Measurements from ENCODE around the gene CTAGE8. TPM values are rescaled to one million over a fixed set of nuclear protein-coding genes. Genes with fewer than 3 reads are reported as not detected.
"Not testable (repeated sequence)": the region's sequence is repeated elsewhere in the genome, so short reads cannot be mapped to it uniquely, and the experiment has no call there.

Gene CTAGE8
- total RNA-seq = under 1 TPM; 0.58 to 0.77 TPM
- 0.60 TPM for polyA plus RNA-seq

GRCh38 chr7:144269188-144269587, at the start of gene CTAGE8:
Gene CTAGE8 (minus strand): TSS chr7:144269288. CDS start chr7:144269250, 38 bp downstream.
- H3K4me3 ChIP-seq (ENCODE audit: low read length); H3K27ac ChIP-seq (ENCODE audit: low read depth, low read length); H3K27ac Mint-ChIP-seq; H3K9me3 Mint-ChIP-seq; H3K4me1 ChIP-seq (ENCODE audit: insufficient read depth, low read length); H3K27me3 ChIP-seq (ENCODE audit: insufficient read depth, low read length, poor library complexity, severe bottlenecking); H3K4me3 Mint-ChIP-seq; CTCF ChIA-PET; H3K4me1 Mint-ChIP-seq; H3K36me3 ChIP-seq (ENCODE audit: insufficient read depth, low read length); POLR2A ChIA-PET; H3K9me3 ChIP-seq (ENCODE audit: low read length); H3K36me3 Mint-ChIP-seq; H3K27me3 Mint-ChIP-seq; DNase-seq: not testable (repeated sequence)

GRCh38 chr7:144317537-144317936, 48.4 kb upstream of the CTAGE8 start:
- H3K27me3 Mint-ChIP-seq; H3K9me3 ChIP-seq (ENCODE audit: low read length); H3K4me1 Mint-ChIP-seq; H3K36me3 ChIP-seq (ENCODE audit: insufficient read depth, low read length); H3K36me3 Mint-ChIP-seq; POLR2A ChIA-PET; CTCF ChIA-PET; H3K4me3 ChIP-seq (ENCODE audit: low read length); H3K9me3 Mint-ChIP-seq; H3K4me1 ChIP-seq (ENCODE audit: insufficient read depth, low read length); H3K27me3 ChIP-seq (ENCODE audit: insufficient read depth, low read length, poor library complexity, severe bottlenecking); H3K27ac ChIP-seq (ENCODE audit: low read depth, low read length); DNase-seq; H3K27ac Mint-ChIP-seq; H3K4me3 Mint-ChIP-seq: not testable (repeated sequence)

GRCh38 chr7:144311872-144312469, 42.9 kb upstream of the CTAGE8 start, which contains the start of gene OR2A1:
Gene OR2A1 (plus strand): TSS chr7:144312419. CDS start chr7:144318125, 5,706 bp downstream.
- H3K27me3 ChIP-seq (ENCODE audit: insufficient read depth, low read length, poor library complexity, severe bottlenecking); H3K36me3 Mint-ChIP-seq; H3K27ac Mint-ChIP-seq; H3K27me3 Mint-ChIP-seq; H3K4me3 Mint-ChIP-seq; H3K36me3 ChIP-seq (ENCODE audit: insufficient read depth, low read length); H3K4me1 ChIP-seq (ENCODE audit: insufficient read depth, low read length); DNase-seq; H3K4me3 ChIP-seq (ENCODE audit: low read length); H3K4me1 Mint-ChIP-seq; H3K27ac ChIP-seq (ENCODE audit: low read depth, low read length); CTCF ChIA-PET; POLR2A ChIA-PET; H3K9me3 Mint-ChIP-seq; H3K9me3 ChIP-seq (ENCODE audit: low read length): not testable (repeated sequence)

DNA sequence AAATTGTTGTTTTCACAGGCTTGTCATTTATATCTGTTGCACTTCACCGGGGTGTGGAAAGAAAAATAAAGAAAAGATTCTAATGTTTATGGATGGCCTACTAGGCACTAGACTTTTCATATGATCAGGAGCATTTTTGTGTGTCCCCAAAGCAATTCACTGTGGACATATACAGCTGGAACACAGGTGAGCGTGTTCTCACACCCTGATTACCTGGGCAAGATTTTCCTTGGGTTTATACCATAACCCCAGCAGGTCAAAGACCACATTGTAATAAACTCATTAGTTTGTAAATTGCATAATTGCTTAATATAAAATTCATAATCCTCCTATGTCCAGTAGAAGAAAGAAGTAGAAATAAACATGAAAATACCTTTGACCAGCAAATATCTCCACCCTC, 42.1 kb upstream of the CTAGE8 start:
- H3K27ac ChIP-seq (ENCODE audit: low read depth, low read length); H3K27ac Mint-ChIP-seq; H3K27me3 ChIP-seq (ENCODE audit: insufficient read depth, low read length, poor library complexity, severe bottlenecking); H3K4me1 ChIP-seq (ENCODE audit: insufficient read depth, low read length); H3K36me3 Mint-ChIP-seq; H3K4me3 ChIP-seq (ENCODE audit: low read length); H3K27me3 Mint-ChIP-seq; H3K9me3 ChIP-seq (ENCODE audit: low read length); H3K36me3 ChIP-seq (ENCODE audit: insufficient read depth, low read length); DNase-seq; H3K4me3 Mint-ChIP-seq; CTCF ChIA-PET; H3K9me3 Mint-ChIP-seq; H3K4me1 Mint-ChIP-seq; POLR2A ChIA-PET: not testable (repeated sequence)

- H3K9me3 Mint-ChIP-seq; CTCF ChIA-PET; H3K27ac Mint-ChIP-seq; H3K36me3 Mint-ChIP-seq; H3K4me3 ChIP-seq (ENCODE audit: low read length); H3K9me3 ChIP-seq (ENCODE audit: low read length); H3K4me1 Mint-ChIP-seq; H3K27ac ChIP-seq (ENCODE audit: low read depth, low read length); H3K4me3 Mint-ChIP-seq; H3K4me1 ChIP-seq (ENCODE audit: insufficient read depth, low read length); H3K36me3 ChIP-seq (ENCODE audit: insufficient read depth, low read length); POLR2A ChIA-PET; DNase-seq; H3K27me3 Mint-ChIP-seq; H3K27me3 ChIP-seq (ENCODE audit: insufficient read depth, low read length, poor library complexity, severe bottlenecking): not testable (repeated sequence)
These were observed 40.6 kb upstream of the CTAGE8 start for GRCh38 chr7:144309702-144310101.

GRCh38 chr7:144305156-144305555, 36.1 kb upstream of the CTAGE8 start:
- H3K9me3 ChIP-seq (ENCODE audit: low read length); H3K9me3 Mint-ChIP-seq; H3K36me3 ChIP-seq (ENCODE audit: insufficient read depth, low read length); H3K4me1 ChIP-seq (ENCODE audit: insufficient read depth, low read length); H3K4me1 Mint-ChIP-seq; H3K27me3 Mint-ChIP-seq; H3K36me3 Mint-ChIP-seq; H3K27me3 ChIP-seq (ENCODE audit: insufficient read depth, low read length, poor library complexity, severe bottlenecking); CTCF ChIA-PET; DNase-seq; POLR2A ChIA-PET; H3K4me3 ChIP-seq (ENCODE audit: low read length); H3K4me3 Mint-ChIP-seq; H3K27ac ChIP-seq (ENCODE audit: low read depth, low read length); H3K27ac Mint-ChIP-seq: not testable (repeated sequence)

- H3K9me3 Mint-ChIP-seq; H3K4me1 ChIP-seq (ENCODE audit: insufficient read depth, low read length); H3K27me3 ChIP-seq (ENCODE audit: insufficient read depth, low read length, poor library complexity, severe bottlenecking); H3K36me3 ChIP-seq (ENCODE audit: insufficient read depth, low read length); H3K27me3 Mint-ChIP-seq; H3K4me3 ChIP-seq (ENCODE audit: low read length); H3K4me1 Mint-ChIP-seq; POLR2A ChIA-PET; H3K36me3 Mint-ChIP-seq; CTCF ChIA-PET; H3K27ac ChIP-seq (ENCODE audit: low read depth, low read length); H3K27ac Mint-ChIP-seq; H3K9me3 ChIP-seq (ENCODE audit: low read length); H3K4me3 Mint-ChIP-seq; DNase-seq: not testable (repeated sequence)
These were observed 34.5 kb upstream of the CTAGE8 start for GRCh38 chr7:144303607-144304006.

GRCh38 chr7:144302578-144303303, 33.7 kb upstream of the CTAGE8 start:
- H3K27ac Mint-ChIP-seq; H3K27ac ChIP-seq (ENCODE audit: low read depth, low read length); POLR2A ChIA-PET; H3K9me3 Mint-ChIP-seq; CTCF ChIA-PET; H3K4me1 Mint-ChIP-seq; DNase-seq; H3K4me1 ChIP-seq (ENCODE audit: insufficient read depth, low read length); H3K4me3 Mint-ChIP-seq; H3K27me3 ChIP-seq (ENCODE audit: insufficient read depth, low read length, poor library complexity, severe bottlenecking); H3K4me3 ChIP-seq (ENCODE audit: low read length); H3K27me3 Mint-ChIP-seq; H3K36me3 Mint-ChIP-seq; H3K9me3 ChIP-seq (ENCODE audit: low read length); H3K36me3 ChIP-seq (ENCODE audit: insufficient read depth, low read length): not testable (repeated sequence)

Measured in CD8-positive, alpha-beta memory T cell (primary cell).